GM18507 (cell line): ENCODE results near the gene RTL1.

Experiments used
- DNase-seq: peaks from one replicate; pipeline ENCODE4 v3.0.0; 2011; ENCODE audit warnings: low read depth; ENCODE audit not compliant: insufficient read length; ENCODE audit errors: extremely low spot score
- FAIRE-seq: peaks from 2 replicates; lab custom pipeline; 2011; peaks lifted over from hg19 to GRCh38; lab: Jason Lieb, UNC

The RTL1 gene

DNA sequence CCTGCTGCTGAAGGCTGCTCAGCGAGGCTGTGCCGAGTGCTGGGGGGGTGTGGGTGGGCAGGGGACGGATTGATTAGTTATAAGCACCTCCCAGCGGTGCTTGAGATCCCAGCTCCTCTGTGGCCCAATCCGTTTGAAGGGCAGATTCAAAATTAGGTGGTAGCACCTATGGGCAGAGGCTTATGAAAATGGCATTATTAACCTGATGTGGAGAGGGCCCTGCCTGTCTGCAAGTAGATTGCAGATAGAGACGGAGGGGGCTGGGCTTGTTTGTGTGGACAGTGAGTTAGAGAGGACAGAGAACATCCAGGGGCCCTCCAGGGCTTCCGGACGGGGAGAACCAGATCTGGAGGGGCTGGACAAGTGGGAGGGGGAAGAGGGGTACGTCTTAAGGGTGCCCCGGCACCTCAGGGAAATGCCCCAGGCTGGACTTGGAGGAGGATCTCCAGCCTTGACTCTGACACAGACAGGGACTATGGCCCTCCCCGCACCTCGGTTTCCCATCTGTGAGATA, at the start of gene RTL1:
Gene RTL1 (minus strand): TSS at position 51 of the 514 bp plus-strand sequence. CDS start 18,934 bp downstream, outside the sequence.
- FAIRE-seq (no peak), DNase-seq (no peak)

DNA sequence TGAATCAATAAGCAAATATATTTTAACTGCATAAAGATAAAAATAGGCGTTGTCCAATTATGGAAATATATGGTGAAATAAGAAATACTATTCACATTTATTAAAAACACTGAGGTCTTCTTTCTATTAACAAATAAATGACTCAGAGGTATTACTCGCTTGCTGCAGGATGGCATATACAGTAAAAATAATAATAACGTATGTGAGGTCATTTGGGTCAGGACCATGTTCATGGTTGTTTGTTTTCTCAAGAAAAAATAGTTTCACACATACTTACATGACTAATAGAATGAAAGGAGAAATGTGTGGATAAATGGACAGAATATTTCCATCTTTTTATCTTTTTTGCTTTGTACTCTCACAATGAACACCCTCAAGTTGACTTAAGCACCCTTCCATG, 46.5 kb upstream of the RTL1 start:
- DNase-seq (no peak), FAIRE-seq (no peak)

DNA sequence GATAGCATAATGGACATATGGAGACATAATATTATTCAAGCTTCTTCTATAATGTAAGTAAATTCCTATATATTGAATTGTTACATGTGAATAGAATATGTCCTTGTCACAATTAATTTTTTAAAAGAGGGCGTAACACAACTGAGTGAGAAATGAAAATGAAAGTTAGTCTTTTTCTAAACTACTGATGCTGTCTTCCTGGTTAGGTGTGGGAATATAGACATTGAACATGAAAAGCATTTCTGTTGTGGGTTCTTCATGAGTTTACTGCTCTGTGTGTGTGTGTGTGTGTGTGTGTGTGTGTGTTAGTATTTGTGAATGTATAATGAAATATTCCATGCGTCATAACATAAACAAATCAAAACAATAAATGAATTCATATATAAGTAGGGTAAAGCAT, 40.5 kb upstream of the RTL1 start:
- FAIRE-seq (no peak), DNase-seq (no peak)

DNA sequence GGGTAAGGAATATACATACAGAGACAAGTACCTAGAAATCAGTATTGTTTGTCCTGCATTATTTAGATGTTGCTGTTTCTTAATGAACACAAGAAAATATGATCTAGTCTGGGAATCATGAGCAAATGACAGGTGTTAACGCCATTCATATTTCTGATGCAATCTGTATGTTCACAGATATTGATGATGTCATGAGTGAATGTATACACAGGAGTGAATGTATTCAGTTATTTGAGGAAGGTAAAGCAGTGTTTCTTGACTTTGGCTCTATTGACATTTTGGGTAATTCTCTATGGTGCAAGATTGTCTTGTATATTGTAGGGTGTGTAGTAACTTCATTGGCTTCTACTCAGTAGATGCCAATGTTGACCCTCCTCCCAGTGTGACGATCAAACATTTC, 26.7 kb upstream of the RTL1 start:
- FAIRE-seq (no peak), DNase-seq (no peak)

DNA sequence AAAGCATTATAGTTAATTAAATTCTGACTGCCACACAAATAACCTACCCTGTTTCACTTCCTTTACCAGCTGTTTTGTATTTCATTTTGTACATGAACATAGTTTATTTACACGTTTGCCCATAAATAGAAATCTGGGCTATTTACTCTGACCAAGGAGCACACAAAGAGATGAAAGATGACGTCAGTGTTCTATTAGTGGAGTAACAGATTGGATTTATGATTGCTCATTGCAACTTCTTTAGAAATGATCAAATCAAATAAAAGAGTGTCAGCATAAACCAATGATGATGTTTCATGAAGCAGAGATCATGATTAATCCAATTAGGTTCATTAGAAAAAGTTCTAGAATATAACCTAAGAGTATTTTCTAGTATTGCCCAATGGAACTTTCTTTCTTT, 12.0 kb upstream of the RTL1 start:
- FAIRE-seq (no peak), DNase-seq (no peak)

DNA sequence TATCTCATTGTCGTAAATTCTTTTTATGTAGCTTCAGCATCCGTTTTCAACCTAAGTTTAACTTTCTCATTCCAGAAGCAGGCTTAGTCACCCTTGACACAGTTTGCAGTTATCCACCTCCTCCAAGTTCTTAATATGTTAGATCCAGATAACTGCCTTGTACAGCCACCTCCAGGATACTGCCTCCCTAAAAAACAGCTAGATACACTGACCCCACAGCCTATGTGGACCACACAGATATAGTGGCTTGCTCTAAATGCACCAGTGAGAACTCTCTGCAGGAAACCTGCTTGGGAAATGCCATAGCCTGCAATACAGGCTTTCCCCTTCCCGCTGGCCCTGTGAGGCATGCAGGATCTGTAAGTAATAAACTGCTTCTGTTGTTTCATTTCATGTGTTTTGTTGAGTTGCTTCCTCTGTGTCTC, 11.1 kb upstream of the RTL1 start:
- DNase-seq (no peak), FAIRE-seq (no peak)

DNA sequence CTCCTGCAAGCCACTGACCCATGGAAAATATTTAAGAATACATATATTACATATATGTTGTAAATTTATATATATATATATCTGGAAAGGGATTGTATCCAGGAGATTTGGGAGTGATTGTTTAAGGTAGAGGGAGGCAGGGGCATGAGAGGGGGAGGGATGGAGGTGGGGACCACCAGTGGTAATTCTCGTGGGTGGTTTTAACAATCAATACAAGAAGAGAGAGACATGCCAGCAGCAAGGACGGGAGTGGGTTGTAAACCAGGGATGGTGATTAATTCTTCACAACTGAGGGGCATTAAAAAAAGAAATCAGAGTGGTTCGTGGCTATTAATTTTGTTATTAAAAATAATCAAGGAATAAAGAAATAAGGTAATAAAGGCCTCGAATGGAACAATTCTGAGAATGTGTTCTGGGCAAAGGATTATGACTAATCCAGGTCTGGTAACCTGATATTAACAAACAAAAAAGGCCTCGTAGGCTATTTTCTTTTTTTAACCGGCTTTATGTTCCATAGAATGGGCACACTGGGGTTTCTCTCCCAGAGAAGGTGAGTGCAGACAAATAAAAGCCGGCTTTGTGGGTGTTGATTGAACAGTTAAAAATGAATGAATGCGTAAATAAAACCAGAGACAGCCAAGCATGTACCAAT, 8.3 kb upstream of the RTL1 start:
- FAIRE-seq (no peak), DNase-seq (no peak)

DNA sequence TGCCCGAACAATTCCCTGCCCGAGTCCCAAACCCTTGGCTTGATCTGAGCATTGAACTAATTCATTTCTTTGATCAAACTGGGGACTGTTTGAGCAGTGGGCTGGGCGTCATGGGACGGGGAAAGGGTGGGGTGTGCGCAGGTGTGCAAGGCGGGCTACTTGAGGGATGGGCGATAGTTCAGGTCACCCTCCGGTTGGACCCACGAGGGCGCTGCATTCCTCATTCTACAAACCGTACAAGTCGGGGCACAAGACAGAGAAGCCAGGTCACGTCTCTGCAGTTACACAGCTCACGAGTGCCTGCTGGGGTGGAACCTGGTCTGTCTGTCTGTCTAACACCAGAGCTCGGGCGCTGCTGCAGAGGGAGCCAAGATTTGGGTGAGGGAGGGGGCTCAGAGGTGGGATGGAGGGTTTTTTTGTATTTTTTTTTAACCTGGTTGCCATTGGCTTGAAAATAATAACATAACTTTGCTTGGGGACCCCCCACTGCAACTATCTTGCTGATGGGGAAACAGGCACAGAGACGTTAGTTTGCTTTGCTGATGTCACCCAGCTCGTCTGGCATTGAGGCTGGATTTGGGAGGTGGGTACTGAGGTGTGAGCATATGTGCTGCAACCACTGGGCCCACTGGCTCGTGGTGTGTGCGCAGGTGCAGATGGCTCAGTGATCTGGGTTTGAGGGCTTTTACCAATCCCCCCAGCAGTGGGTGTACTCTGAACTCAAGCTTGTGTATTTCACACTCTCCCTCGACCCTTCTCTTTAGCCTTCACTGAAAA, 7.6 kb upstream of the RTL1 start:
- FAIRE-seq: no peak
- DNase-seq: no peak

DNA sequence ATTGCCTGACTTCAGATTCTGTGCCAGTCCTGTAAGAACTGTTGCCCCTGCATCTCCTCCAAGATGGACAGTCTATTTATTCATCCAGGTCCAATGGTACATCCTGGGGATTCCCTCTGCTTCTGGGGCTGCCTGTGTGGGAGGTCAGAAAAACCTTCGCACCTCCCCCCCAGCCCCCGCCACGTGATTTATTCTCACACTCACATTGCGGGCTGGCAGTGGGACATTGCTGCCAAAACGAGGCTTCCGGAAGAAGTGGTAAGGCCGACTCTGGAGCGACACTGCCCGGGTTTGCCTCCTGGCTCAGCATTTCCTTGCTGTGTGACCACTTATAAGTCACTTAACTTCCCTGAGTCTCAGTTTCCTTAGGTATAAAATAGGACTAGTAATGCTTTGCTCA, 5.9 kb upstream of the RTL1 start:
- no peak for DNase-seq
- FAIRE-seq: no peak

DNA sequence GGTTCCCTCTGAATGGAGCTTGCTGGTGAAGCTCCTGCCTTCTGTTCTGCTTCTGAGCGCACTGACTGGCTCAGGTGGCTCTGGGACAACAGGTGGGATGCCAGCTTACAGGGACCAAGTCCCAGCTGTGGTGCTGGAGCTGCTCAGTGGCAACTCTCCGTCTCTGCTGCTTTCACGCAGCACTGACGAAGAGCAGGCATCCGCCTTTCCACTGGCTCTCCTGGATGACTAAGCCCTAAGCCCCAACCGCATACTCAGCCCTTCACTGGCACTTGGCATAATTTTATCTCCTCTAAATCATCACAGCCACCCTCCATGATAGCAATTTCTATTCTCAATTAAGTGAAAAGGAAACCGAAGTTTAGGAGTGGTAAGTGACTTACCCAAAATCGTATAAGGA, 3.7 kb upstream of the RTL1 start:
- DNase-seq (no peak), FAIRE-seq (no peak)

DNA sequence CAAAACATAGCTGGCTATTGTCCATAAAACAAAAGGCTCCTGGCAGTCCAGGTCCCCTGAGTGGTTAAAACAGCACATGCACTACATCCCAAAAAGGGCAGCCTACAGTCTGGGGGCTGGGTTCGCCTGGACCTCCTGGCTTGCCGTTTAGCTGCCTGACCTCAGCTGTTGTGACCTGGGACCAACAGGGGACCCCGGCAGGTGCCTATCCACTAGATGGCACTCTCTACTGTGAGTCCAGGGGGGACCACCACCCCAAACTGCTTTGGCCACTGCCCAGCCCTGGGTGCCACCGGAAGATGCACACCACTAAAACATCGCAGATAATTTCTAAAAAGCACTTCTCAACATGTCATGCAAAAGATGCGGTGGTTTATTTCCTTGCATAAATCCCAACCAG, 2.9 kb upstream of the RTL1 start:
- FAIRE-seq: no peak

DNA sequence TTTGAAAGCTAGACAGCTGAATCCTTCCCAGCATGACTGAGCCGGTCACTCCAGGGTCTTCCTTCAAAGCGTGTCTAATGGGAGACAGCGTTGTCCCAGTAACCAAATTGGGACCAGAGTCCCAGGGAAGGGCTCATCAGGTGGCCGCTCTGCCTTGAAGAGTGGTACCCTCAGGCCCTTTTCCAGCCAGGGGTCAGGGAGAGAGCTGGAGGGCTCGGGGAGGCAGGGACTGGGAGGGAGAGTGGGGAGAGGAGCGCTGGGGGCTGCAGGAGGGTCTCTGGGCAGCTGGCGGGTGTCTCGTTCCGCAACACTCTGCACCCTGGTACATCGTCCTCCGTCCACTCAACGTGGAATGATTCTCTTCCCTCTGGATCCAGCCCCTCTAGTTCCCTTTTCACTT, 1.6 kb upstream of the RTL1 start:
- DNase-seq (no peak), FAIRE-seq (no peak)

More for the DNA sequence above, 2.9 kb upstream of the RTL1 start:
- no peak for DNase-seq

DNA sequence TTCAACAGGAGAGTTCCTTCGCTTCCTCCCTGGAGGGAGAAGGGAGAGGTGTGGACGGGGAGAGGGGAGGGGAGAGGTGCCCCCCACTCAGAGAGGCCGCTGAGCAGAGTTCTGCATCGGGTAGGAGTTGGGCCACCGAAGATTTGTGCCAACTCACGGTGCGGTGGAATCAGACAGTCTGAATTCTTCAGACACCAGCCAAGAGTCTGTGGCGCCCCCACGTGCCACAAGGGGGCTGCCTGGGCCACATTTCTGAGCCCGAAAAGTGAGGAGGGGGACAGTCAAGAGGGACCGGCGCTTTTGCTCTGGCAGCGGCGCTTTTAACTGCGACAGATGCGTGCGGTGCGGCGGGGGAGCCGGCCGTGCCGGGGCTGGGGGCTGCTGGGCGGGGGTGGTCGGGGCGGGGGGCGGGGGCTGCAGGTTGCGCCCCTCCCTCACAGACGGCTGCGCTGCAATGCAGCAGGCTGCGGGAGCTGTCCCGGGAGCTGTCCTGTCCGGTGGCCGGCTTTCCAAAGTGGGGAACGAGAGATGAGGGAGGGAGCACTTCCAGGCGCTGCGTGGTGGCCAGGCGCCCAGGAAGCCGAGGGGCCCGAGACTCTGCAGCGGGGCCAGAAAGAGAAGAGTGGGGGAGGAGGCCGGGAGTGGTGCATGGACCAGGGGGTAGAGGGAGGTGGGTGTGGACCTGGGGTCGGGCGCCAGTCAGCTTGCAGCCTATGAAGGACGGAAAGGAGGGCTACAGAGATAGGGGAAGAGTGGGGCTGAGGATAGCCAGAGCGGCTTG, 975 bp upstream of the RTL1 start:
- no peak for FAIRE-seq
- no peak for DNase-seq

DNA sequence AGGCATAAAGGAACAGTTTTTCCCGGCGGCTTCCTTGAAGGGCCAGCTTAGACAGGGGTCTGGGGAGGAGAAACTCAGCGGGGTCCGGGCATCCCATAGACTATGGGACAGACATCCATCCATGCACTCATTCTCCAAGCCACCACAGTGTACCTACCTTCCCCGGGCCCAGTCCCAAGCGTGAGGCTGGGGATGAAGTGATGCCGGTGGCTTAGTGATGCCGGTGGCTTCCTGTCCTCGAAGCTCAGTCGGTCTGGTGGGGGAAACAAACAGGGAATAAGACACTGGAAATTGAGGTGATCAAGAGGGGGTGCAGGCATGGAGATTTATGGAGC, 421 bp downstream of the RTL1 start:
- DNase-seq (no peak), FAIRE-seq (no peak)

DNA sequence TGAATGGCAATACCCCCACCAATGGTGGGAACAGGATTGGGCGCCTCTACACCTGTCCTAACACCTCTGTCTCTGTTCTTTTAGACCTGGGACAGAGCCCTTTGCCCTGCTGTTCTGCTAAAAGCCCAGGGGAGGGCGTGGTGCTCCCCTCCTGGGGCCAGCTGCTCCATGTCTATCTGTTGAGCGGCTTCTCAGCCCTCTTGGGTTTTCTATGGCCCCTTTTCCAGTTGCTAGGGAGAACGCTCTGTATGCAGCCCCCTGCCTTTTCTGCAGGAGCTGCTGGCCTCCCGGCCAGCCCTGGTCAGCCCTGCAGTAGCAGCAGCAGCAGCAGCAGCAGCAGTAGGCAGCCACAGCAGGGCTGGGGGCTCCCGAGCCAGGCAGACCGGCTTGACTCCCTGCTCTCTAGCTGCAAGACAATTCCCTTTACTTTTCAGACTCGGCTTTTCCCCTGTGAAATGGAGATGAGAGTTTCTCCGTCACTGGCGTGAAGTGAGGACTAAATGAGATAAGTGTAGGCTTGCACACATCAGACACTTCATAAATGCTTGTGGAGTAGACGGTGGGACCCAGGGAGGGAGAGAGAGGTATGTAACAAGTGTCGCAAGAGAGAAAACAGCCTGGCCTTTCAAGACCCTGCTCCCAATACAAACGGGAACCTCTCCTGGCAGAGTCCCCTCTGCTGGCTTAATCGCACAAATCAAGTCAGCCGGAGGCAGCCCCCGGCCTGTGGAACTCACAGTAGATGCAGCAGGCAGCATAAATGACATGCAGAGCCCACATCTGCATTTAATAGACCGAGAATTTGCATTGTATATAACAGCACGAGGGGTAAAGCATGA, 1.0 kb downstream of the RTL1 start:
- FAIRE-seq (no peak), DNase-seq (no peak)

DNA sequence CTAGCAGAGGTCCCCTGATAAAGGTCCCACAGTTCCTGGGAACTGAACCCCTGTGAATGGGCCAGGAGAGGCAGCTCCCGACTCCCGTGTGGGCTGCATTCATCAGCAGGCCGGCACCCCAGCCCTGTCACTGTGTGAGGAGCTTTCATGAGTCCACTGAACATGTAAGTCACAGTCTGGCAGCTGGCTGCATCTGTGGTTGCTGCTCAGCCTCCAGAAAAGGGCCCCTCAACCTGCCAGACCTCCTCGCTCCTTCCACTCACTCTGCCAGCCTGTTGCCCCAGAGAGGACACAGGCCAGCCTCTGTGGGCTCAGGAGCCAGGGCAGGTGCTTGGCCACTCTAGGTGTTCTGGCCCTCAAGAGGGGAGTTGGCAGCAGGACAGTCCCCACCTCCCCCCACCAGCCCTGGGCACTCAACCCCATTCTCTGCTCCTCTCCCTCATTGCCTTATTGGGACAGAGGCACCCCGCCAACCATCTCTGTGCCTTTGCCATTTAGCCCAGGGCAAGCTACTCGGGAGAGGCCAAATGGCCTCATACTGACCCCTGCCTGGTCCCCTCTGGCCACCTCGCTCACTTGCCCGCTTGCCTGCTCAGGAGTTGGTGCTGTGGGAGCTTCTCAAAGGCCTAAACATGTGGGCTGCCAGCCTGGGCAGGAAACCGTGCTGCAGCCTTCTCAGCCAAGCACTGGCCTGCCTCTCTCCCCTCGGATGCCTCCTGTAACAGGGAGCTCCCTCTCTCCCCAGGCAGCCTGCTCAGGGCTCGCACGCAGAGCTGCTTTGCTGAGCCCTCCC, 1.9 kb downstream of the RTL1 start:
- FAIRE-seq (no peak), DNase-seq (no peak)

DNA sequence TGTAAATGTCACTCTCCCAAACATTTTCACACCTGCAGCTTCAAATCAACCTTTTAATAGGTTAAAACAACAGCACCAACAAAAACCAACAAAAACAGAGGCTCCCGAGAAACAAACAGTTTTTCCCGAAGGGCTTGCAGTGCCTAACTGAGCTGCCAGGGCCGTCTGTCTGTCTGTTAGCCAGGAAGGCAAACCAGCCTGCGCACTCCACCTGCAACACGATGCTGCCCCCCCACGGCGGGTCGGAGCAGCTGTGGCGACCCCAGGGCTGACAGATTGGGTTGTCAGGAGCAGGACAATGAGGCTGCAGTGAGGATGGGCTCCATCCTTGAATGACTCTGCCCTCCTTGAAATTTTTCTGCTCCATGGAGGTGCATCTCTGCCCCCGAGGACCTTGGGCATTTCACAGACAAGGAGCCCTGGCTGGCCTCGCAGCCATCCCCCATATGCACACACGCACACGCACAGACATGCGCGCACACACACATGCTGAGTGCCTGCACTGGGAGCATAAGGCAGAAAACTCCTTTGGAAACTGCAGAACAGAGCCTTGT, 2.6 kb downstream of the RTL1 start:
- no peak for DNase-seq
- no peak for FAIRE-seq

DNA sequence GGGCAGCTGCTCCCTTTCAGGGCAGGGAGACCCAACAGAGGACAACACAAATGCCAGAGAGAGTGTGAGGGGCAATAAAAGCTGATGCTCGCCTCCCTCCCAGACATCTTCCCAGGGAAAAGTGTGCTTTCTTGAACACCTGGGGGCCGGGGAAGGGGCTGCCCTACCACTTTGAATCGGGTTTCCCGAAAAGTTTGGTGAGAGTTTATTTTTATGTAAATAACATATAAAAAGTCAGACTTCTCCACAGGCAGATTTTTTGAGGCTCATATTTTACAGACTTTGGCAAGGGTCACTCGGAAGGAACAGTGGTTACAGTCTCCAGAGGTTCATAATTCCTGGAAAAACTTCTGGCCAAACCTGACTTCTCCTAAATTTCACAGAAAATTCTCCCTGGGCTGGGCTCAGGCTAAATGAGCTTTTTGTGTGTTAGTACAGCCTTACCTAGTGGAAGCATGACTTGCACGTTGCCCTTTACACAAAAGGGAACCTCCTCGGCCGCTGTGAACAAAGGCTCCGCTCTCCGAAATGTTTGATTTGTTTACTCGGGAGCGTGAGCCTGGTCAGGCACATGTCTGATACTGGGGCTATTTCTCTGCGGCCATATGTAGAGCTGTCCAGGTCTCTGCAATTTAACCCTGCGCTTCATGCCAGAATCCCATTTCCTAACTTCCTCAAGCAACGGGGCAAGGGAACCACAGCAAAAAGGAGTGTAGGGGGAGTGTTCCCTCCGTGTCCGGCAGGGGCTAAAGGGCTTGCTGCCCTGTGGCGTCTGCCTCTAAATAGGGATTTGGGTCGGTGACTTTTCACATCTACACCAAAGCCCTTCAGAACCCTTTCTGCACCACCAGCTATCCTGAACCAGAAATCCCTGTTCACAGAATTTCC, 3.4 kb downstream of the RTL1 start:
- FAIRE-seq: no peak
- DNase-seq: no peak
